Prostate gland (tissue), 2 donors: ENCODE results near the gene AP1G1.

ENCODE experiments used
- CTCF ChIP-seq, 4 experiments: fragments of 200-600 bp in 2 of 4; fragments of 450-650 bp in 2 of 4; sonication (generic) in 2 of 4; IDR thresholded peaks; 1 replicate in 3 of 4; 2 replicates in 1 of 4; pipeline ENCODE4 v1.5.1; 2016 to 2019; ENCODE audit warnings: antibody characterized with exemption in 4 of 4, mild to moderate bottlenecking in 2 of 4, moderate library complexity in 2 of 4
- POLR2A ChIP-seq: fragments of 450-650 bp; IDR thresholded peaks from one replicate; pipeline ENCODE4 v1.6.1; 2016; ENCODE audit warnings: antibody characterized with exemption, mild to moderate bottlenecking

GRCh38 chr16:71761097-71761496, 47.5 kb downstream of the AP1G1 start:
- no peak for TF ChIP-seq CTCF (IDR thresholded peaks at IDR 0.05)
- no peak for TF ChIP-seq POLR2A
